Stimulated activated naive B cell treated with anti-CD40 and anti-IgM and Interleukin-4, amounts not matched to agents 10 μg/mL and 1 μg/mL and 100 μg/mL, for 72 hours (primary cell): ENCODE results near the gene FAM210B.
"Not testable (repeated sequence)": the region's sequence is repeated elsewhere in the genome, so short reads cannot be mapped to it uniquely, and the experiment has no call there.

Source experiments
- ATAC-seq, 2 donors: fragments of 150-1000 bp; cut with Tn5 transposase; replicated peaks; 2 replicates each; pipeline ENCODE4 v1.10.0; 2021; ENCODE audit warnings: moderate library complexity in 1 of 2
- DNase-seq: peaks from one replicate; pipeline ENCODE4 v3.0.0; 2021
- H3K27ac Mint-ChIP-seq: one replicate; pipeline ENCODE4 v1.8.0; 2022; ENCODE audit warnings: mild to moderate bottlenecking, mixed read lengths
- H3K27me3 Mint-ChIP-seq, 2 donors: one replicate each; pipeline ENCODE4 v1.8.0; 2022; ENCODE audit warnings: mixed read lengths in 2 of 2
- H3K36me3 Mint-ChIP-seq, 2 donors: one replicate each; pipeline ENCODE4 v1.8.0; 2022; ENCODE audit warnings: mixed read lengths in 2 of 2, mild to moderate bottlenecking in 1 of 2
- H3K4me1 Mint-ChIP-seq, 2 donors: one replicate each; pipeline ENCODE4 v1.8.0; 2022; ENCODE audit warnings: mixed read lengths in 2 of 2, mild to moderate bottlenecking in 1 of 2
- H3K4me3 Mint-ChIP-seq, 2 donors: one replicate each; pipeline ENCODE4 v1.8.0; 2022; ENCODE audit warnings: mild to moderate bottlenecking in 2 of 2, mixed read lengths in 2 of 2, moderate library complexity in 1 of 2
- H3K9me3 Mint-ChIP-seq, 2 donors: one replicate each; pipeline ENCODE4 v1.8.0; 2022; ENCODE audit warnings: mixed read lengths in 2 of 2, mild to moderate bottlenecking in 1 of 2

FAM210B gene

GRCh38 chr20:56392132-56392880 is 33.5 kb downstream of the FAM210B start, which contains the start of the genes AURKA and CSTF1:
TSS of gene AURKA (minus strand) at chr20:56392215. CDS start at chr20:56388197, 4,018 bp downstream.
TSS of gene CSTF1 (plus strand) at chr20:56392645. CDS start at chr20:56395553, 2,908 bp downstream.
- H3K9me3 Mint-ChIP-seq: no peaks in the 10 kb centered on the region
- DNase-seq (peak; percentile 100), ATAC-seq (peak; percentile 95)
- H3K36me3 Mint-ChIP-seq: peaks cover 27 to 28% of the 10 kb centered on the region in 2 donors
- peak within 1 kb of the TSS in 1 of 2 donors; percentile 61 for H3K4me3 Mint-ChIP-seq
- no peak within 1 kb of the TSS for H3K27ac Mint-ChIP-seq
- no peaks in the 10 kb centered on the region for H3K27me3 Mint-ChIP-seq
- H3K4me1 Mint-ChIP-seq: peaks cover 14 to 16% of the 10 kb centered on the region in 2 donors

- DNase-seq (no peak), ATAC-seq (no peak)
- H3K27me3 Mint-ChIP-seq: no peaks in the 10 kb centered on the region
- H3K9me3 Mint-ChIP-seq: no peaks in the 10 kb centered on the region
- no peak overlapping the region for H3K27ac Mint-ChIP-seq
- H3K4me1 Mint-ChIP-seq: peaks cover 14 to 16% of the 10 kb centered on the region in 2 donors
- peaks cover 27 to 30% of the 10 kb centered on the region in 2 donors for H3K36me3 Mint-ChIP-seq
- no peak overlapping the region for H3K4me3 Mint-ChIP-seq
Observed at GRCh38 chr20:56392881-56393482, 34.2 kb downstream of the FAM210B start.

GRCh38 chr20:56393653-56394052 is 34.9 kb downstream of the FAM210B start:
- H3K27ac Mint-ChIP-seq: no peak overlapping the region
- H3K4me3 Mint-ChIP-seq: no peak overlapping the region
- peaks cover 27 to 33% of the 10 kb centered on the region in 2 donors for H3K36me3 Mint-ChIP-seq
- peaks cover 14 to 16% of the 10 kb centered on the region in 2 donors for H3K4me1 Mint-ChIP-seq
- H3K27me3 Mint-ChIP-seq: no peaks in the 10 kb centered on the region
- no peaks in the 10 kb centered on the region for H3K9me3 Mint-ChIP-seq
- no peak for DNase-seq
- no peak for ATAC-seq

GRCh38 chr20:56395166-56395565 is 36.4 kb downstream of the FAM210B start:
- no peaks in the 10 kb centered on the region for H3K9me3 Mint-ChIP-seq
- no peaks in the 10 kb centered on the region for H3K27me3 Mint-ChIP-seq
- peaks cover 21 to 25% of the 10 kb centered on the region in 2 donors for H3K36me3 Mint-ChIP-seq
- ATAC-seq: no peak
- H3K4me1 Mint-ChIP-seq: peaks cover 16 to 18% of the 10 kb centered on the region in 2 donors
- DNase-seq: no peak
- H3K4me3 Mint-ChIP-seq: no peak overlapping the region
- H3K27ac Mint-ChIP-seq: no peak overlapping the region

- DNase-seq (peak; percentile 10), ATAC-seq (peak in 1 of 2 donors; percentile 73)
- peaks cover 37 to 53% of the 10 kb centered on the region in 2 donors for H3K36me3 Mint-ChIP-seq
- H3K4me3 Mint-ChIP-seq: no peak overlapping the region
- peaks cover 5% of the 10 kb centered on the region in 2 donors for H3K4me1 Mint-ChIP-seq
- no peaks in the 10 kb centered on the region for H3K27me3 Mint-ChIP-seq
- H3K9me3 Mint-ChIP-seq: no peaks in the 10 kb centered on the region
- H3K27ac Mint-ChIP-seq: no peak overlapping the region
Observed at GRCh38 chr20:56400001-56400640, 41.3 kb downstream of the FAM210B start.

- no peak for DNase-seq
- ATAC-seq: no peak
- Mint-ChIP-seq H3K36me3 (peaks cover 47 to 56% of the 10 kb centered on the region in 2 donors), H3K4me1 (peaks cover 3 to 15% of the 10 kb centered on the region in 2 donors), H3K9me3 (no peaks in the 10 kb centered on the region), H3K27ac (no peak overlapping the region), H3K4me3 (no peak overlapping the region), H3K27me3 (no peaks in the 10 kb centered on the region)
Observed at GRCh38 chr20:56403465-56403864, 44.7 kb downstream of the FAM210B start.

- not testable (repeated sequence) for H3K27ac Mint-ChIP-seq, H3K27me3 Mint-ChIP-seq, H3K4me3 Mint-ChIP-seq, H3K9me3 Mint-ChIP-seq, DNase-seq, ATAC-seq
- Mint-ChIP-seq H3K4me1 (peaks cover 0 to 11% of the 10 kb centered on the region in 2 donors), H3K36me3 (peaks cover 50 to 60% of the 10 kb centered on the region in 2 donors)
Observed at GRCh38 chr20:56405356-56405755, 46.6 kb downstream of the FAM210B start.

- peaks cover 51 to 53% of the 10 kb centered on the region in 2 donors for H3K36me3 Mint-ChIP-seq
- no peak overlapping the region for H3K4me3 Mint-ChIP-seq
- H3K27me3 Mint-ChIP-seq: no peaks in the 10 kb centered on the region
- no peaks in the 10 kb centered on the region for H3K9me3 Mint-ChIP-seq
- ATAC-seq: no peak
- H3K27ac Mint-ChIP-seq: no peak overlapping the region
- H3K4me1 Mint-ChIP-seq: peaks cover 8 to 19% of the 10 kb centered on the region in 2 donors
- no peak for DNase-seq
Observed at GRCh38 chr20:56406910-56407309, 48.1 kb downstream of the FAM210B start.

- H3K4me3 Mint-ChIP-seq: no peak overlapping the region
- H3K9me3 Mint-ChIP-seq: no peaks in the 10 kb centered on the region
- peaks cover 13 to 29% of the 10 kb centered on the region in 2 donors for H3K4me1 Mint-ChIP-seq
- no peak for DNase-seq
- no peaks in the 10 kb centered on the region for H3K27me3 Mint-ChIP-seq
- H3K27ac Mint-ChIP-seq: no peak overlapping the region
- ATAC-seq: no peak
- H3K36me3 Mint-ChIP-seq: peaks cover 48 to 50% of the 10 kb centered on the region in 2 donors
Observed at GRCh38 chr20:56409521-56409920, 50.7 kb downstream of the FAM210B start.

- no peak for ATAC-seq
- H3K27ac Mint-ChIP-seq: no peak overlapping the region
- H3K4me1 Mint-ChIP-seq: peaks cover 13 to 29% of the 10 kb centered on the region in 2 donors
- peaks cover 48 to 49% of the 10 kb centered on the region in 2 donors for H3K36me3 Mint-ChIP-seq
- DNase-seq: no peak
- H3K4me3 Mint-ChIP-seq: no peak overlapping the region
- H3K27me3 Mint-ChIP-seq: no peaks in the 10 kb centered on the region
- no peaks in the 10 kb centered on the region for H3K9me3 Mint-ChIP-seq
Observed at GRCh38 chr20:56409956-56410355, 51.2 kb downstream of the FAM210B start.

GRCh38 chr20:56411287-56411686 is 52.5 kb downstream of the FAM210B start:
- DNase-seq, ATAC-seq, H3K27me3 Mint-ChIP-seq, H3K9me3 Mint-ChIP-seq: not testable (repeated sequence)
- Mint-ChIP-seq H3K36me3 (peaks cover 39% of the 10 kb centered on the region in 2 donors), H3K27ac (peak overlapping the region; percentile 65), H3K4me1 (peaks cover 13 to 19% of the 10 kb centered on the region in 2 donors), H3K4me3 (peak overlapping the region; percentile 57 to 72)

- Mint-ChIP-seq H3K27me3 (no peaks in the 10 kb centered on the region), H3K4me3 (peak within 1 kb of the TSS; percentile 57 to 72)
Observed at GRCh38 chr20:56411759-56412472, 53.1 kb downstream of the FAM210B start, which contains the start of gene CASS4. TSS of gene CASS4 (plus strand) at chr20:56412260. CDS start at chr20:56412459, 199 bp downstream.

GRCh38 chr20:56412473-56412790 is 53.7 kb downstream of the FAM210B start:
- DNase-seq: no peak
- no peak for ATAC-seq
- Mint-ChIP-seq H3K4me3 (peak overlapping the region; percentile 57 to 72), H3K36me3 (peaks cover 37% of the 10 kb centered on the region in 2 donors), H3K9me3 (no peaks in the 10 kb centered on the region), H3K27me3 (no peaks in the 10 kb centered on the region), H3K4me1 (peaks cover 13 to 19% of the 10 kb centered on the region in 2 donors), H3K27ac (peak overlapping the region; percentile 63)

More at GRCh38 chr20:56411759-56412472, 53.1 kb downstream of the FAM210B start, which contains the start of gene CASS4:
- H3K4me1 Mint-ChIP-seq: peaks cover 13 to 19% of the 10 kb centered on the region in 2 donors
- peak within 1 kb of the TSS; percentile 65 for H3K27ac Mint-ChIP-seq
- peak; percentile 96 for ATAC-seq
- H3K9me3 Mint-ChIP-seq: no peaks in the 10 kb centered on the region
- DNase-seq: no peak
- peaks cover 35 to 38% of the 10 kb centered on the region in 2 donors for H3K36me3 Mint-ChIP-seq

GRCh38 chr20:56412949-56413348 is 54.2 kb downstream of the FAM210B start:
- ATAC-seq (no peak), DNase-seq (no peak)
- Mint-ChIP-seq H3K27ac (no peak overlapping the region), H3K36me3 (peaks cover 38% of the 10 kb centered on the region in 2 donors), H3K27me3 (no peaks in the 10 kb centered on the region), H3K4me3 (peak overlapping the region in 1 of 2 donors; percentile 72), H3K4me1 (peaks cover 13 to 20% of the 10 kb centered on the region in 2 donors), H3K9me3 (no peaks in the 10 kb centered on the region)
